Measurements from ENCODE around the gene WDR18.
A peak's percentile ranks its signal among the peaks of the same experiment; 100 is the strongest.

DNA sequence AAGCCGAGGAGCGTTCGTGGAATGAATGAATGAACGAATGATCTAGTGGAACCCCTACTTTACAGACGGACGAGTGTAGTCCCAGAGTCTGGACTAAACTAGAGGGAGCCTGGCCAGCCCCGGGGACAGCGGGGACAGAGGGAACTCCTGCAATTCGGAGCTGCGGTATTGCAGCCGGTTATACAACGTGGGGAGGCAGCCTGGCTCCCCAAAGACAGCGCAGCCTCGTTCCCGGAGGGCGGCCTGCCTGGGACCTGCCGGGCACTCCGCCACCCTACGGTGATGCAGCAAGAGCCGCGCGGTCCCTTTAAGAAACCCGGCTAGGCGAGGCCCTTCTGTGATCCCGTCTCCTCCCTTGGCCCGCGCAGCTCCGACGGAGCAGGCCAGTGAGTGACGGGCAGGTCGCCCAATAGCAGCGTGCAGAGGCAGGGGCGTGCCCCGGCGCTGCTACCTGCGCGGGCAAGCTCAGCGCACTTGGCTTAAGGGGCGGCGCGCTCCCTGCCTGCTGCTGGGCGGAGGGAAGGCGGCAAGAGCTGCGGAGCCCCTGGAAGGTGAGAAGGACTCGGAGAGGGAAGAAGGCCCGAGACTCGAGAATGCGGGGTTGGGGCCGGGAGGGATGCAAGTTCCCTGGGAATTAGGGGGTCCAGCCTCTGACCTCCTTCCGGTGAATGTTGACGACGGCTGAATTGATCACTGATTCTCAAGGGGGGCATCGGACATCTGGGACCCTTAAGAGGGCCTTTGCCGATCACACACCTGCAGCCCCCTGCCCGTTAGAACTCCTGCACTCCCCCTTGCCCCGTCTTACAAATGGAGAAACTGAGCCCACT is 55.7 kb downstream of the WDR18 start, which contains the start of gene ABCA7:
- TF ChIP-seq POLR2AphosphoS5 (IDR thresholded peaks at IDR 0.05; ENCODE audit: low read depth, low read length) (peak; percentile 62), POLR2A (IDR thresholded peaks at IDR 0.05; ENCODE audit: low read depth, low read length) (peak; percentile 79), POU2F2 (IDR thresholded peaks at IDR 0.05; ENCODE audit: low read depth, low read length) (no peak; the same call in 1 of the 2 replicates), SPI1 (IDR thresholded peaks at IDR 0.05; ENCODE audit: low read depth, low read length) (no peak), TAF1 (IDR thresholded peaks at IDR 0.05; ENCODE audit: low read depth, low read length) (0 out of 2 replicates have a peak, but pooled peaks have one; percentile 17)
